Activated gamma-delta T cell (primary cell): ENCODE measurements around the gene DNASE1L1.

ENCODE experiments used
- DNase-seq: peaks from one replicate; lab custom pipeline; 2025; lab: John Stamatoyannopoulos, UW

The DNASE1L1 gene

GRCh38 chrX:154436374-154436982 lies 27.4 kb upstream of the DNASE1L1 start:
- peak; percentile 49 for DNase-seq

DNA sequence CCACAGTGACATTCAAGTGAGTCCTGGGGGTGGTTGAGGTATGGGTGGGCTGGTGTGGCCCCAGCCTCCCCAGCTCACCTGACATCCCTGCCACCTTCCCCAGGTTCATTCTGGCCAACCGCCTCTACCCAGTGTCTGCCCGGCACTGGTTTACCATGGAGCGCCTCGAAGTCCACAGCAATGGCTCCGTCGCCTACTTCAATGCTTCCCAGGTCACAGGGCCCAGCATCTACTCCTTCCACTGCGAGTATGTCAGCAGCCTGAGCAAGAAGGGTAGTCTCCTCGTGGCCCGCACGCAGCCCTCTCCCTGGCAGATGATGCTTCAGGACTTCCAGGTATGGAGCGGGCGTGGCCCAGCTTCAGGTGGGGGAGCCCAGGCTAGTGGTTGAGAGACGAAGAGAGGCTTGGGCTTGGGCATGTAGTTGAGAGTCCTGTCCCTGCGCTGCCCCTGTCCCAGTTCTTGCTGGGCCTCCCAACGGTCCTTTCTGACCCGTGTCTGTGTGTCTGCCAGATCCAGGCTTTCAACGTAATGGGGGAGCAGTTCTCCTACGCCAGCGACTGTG lies 26.2 kb upstream of the DNASE1L1 start:
- DNase-seq = no peak

GRCh38 chrX:154434394-154435168 lies 25.5 kb upstream of the DNASE1L1 start:
- no peak for DNase-seq

- no peak for DNase-seq
Measured at GRCh38 chrX:154433605-154434004, 24.6 kb upstream of the DNASE1L1 start.

- no peak for DNase-seq
Measured at GRCh38 chrX:154432210-154432609, 23.2 kb upstream of the DNASE1L1 start.

GRCh38 chrX:154431341-154431740 lies 22.3 kb upstream of the DNASE1L1 start:
- DNase-seq = no peak

DNA sequence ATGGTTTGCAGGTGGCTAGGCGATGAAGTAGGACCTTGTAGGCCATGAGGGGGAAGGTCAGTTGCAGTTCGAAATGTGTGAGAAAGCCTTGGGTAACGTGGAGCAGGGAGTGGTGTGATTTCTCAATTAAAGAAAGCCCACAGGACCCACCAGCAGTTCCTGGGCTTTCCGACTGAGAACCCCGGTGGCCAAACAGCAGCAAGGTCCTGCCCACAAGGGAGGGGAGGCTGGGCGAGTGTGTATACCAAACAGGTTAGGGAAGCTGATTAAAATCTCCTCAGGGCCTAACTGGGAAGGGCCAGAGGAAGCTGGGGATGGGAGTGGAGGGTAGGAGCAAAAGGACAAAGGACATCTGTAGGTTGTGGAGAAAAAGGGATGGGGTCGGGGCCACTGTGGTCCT lies 21.9 kb upstream of the DNASE1L1 start:
- no peak for DNase-seq

- no peak for DNase-seq
Measured at GRCh38 chrX:154430479-154430878, 21.4 kb upstream of the DNASE1L1 start.

GRCh38 chrX:154429711-154430110 lies 20.7 kb upstream of the DNASE1L1 start:
- DNase-seq = no peak

GRCh38 chrX:154428176-154429171 lies 19.4 kb upstream of the DNASE1L1 start, which contains the start of gene ATP6AP1:
Gene ATP6AP1, plus strand, starts transcription at chrX:154428677. Its CDS starts 16 bp downstream, at chrX:154428693.
- peak; percentile 84 for DNase-seq

DNA sequence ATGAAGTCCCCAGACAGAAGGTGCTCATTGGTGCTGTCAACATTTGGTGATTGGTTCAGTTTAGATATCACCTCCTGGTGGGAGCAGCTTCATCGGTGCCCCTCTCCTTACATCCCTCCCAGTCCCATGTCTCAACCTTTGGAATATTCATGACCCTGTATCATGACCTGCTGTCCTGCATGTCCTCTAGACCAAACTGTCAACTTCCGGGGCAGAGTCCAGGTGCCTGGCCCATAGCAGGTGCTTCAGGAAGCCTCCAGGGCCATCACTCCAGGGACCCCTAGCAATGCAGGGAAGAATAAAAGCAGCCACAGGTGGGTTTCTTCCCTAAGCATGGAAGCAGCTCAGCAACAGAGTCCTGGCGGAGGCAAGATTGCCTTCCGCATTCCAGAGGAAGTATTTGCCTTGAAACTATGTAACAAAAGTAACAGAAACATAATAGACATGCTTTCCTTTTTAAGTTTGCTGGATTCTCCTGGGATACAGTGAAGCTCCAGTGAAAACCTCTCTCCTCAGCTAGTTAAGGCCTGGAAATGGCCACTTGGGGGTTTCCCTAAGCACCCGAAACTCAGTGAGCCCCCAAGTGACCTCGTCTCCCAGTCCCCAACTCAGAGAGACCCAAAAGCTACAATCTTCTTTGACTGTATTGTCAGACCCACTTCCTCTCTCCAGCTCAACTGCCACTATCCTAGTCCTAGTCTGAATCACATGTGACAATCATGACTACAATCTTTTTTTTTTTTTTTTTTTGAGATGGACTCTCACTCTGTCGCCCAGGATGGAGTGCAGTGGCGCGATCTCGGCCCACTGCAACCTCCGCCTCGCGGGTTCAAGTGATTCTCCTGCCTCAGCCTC lies 18.1 kb upstream of the DNASE1L1 start:
- no peak for DNase-seq

DNA sequence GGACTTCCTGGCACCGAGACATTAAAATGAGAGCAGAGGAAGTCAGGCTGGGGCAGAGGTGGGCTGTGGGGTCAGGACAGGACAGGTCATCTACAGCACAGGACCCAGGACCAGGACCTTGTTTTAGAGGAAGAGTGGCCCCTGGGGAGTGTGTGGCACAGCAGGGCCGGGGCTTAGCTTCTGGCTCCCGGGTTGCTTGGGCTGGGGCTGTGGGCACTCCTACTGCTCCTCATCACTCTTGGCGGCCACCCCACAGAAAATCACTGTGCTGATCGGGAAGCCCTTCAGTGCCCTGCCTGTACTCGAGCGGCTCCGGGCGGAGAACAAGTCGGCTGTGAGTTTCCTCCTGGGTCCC lies 11.3 kb upstream of the DNASE1L1 start:
- no peak for DNase-seq

- DNase-seq = no peak
Measured at GRCh38 chrX:154419688-154420401, 10.8 kb upstream of the DNASE1L1 start.

DNA sequence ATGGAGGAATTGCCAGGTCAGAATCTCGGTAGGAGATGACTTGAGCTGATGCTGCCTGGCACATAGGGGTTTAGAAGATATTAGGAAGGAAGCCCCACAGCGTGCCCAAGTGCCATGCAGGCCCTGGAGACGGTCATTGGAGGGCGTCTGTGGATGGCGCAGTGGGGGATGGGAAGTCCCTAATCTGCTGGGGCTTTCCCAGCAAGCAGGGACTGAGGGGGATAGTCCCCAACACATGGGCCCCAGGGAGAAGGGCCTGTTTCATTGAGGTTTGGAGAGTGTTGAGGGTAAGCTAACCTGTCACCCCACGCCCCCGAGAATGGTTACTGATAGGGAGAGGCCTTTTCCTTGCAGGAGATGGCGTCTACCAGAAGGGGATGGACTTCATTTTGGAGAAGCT lies 10.1 kb upstream of the DNASE1L1 start:
- DNase-seq = no peak

DNA sequence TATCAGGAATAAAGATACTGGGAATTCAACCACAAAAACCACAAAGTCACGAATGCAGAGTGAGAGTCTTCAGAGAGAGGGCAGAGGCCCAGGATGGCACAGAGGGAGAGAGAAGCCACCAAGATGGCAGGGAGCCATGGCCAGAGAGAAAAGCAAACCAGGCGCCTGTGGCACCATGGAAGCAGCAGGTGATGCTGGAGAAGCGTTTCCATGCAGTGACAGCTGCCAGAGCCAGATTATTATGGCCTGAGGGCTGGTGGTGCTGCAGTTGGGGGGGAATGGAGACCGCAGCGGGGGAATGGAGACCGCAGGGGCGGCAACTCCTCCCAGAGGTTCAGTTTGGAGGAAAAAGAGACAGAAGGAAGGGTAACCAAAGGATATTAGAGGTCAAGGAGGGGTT lies 8.1 kb upstream of the DNASE1L1 start:
- no peak for DNase-seq

DNA sequence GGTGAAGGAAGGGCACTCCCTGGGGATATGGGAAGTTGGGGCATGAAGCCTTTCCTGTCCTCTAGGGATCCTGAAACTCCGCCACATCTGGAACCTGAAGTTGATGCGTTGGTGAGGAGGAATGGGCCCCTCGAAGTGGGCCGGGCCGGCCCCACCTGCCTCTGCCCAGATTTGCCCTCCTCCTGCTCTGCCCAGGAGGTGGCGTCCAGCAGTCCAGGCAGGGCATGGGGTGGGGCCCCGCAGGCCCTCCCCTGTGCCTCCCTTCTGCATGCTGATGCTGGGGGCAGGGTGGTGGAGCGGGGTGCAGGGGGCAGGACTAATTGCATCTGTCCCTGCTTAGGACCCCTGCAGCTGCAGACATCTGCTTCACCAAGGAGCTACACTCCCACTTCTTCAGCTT lies 4.1 kb upstream of the DNASE1L1 start:
- no peak for DNase-seq

DNA sequence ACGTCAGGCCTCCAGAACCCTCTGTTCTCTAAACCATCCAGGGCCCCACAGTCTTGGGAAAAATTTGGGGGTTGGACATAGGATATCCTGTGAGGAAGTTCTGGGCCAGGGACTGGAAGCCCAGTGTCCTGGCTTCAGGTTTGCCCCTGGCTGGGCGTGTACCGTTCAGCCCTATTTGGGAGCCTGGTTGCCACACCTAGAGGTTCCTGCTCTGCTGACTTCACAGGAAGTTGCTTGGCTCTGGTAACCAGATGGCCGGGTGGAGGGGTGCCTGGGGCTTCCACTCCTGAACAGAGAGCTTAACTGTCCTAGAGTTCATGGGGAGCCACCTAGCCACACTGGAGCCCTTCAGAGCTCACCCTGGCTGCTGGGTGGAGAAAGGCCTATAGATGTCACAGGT lies 3.4 kb upstream of the DNASE1L1 start:
- no peak for DNase-seq

DNA sequence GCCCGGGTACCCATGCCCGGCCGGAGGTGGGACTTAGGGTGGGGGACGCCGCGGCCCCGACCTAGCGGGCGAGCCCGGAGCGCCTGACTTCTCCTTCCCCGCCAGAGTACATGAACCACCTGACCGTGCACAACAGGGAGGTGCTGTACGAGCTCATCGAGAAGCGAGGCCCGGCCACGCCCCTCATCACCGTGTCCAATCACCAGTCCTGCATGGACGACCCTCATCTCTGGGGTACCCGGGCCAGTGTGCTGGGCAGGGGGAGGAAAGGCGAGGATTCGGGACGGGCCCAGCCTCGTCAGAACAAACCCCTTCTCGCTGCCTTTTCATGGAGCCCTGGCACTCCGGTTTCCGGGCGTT lies 2.9 kb upstream of the DNASE1L1 start:
- no peak for DNase-seq

DNA sequence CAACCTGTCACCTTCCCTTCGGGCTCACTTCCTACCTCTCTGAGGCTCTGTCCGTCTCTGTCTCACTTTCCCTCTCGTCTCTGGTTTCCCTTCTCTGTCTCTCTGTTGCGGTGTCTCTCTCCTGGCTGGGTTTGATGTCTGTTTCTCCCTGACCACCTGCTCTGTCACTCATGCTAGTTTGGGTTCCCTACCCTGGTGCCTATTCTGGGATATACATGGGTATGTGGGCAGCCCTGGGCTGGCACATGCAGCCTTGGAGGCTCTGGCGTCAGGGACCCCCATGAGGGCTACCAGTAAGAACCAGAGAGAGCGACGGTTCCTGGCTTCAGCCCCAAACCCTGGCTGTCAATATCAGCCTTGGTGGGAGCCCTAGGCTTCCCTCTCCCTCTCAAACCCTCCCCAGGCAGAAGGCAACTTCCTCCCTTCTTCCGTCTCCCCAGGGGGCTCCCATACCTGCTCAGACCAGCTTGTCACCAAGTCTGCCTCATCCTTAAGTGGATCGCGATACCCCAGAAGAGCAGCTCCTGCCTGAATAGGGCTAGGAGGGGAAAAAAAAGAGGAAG lies 314 bp downstream of the DNASE1L1 start:
- no peak for DNase-seq

DNA sequence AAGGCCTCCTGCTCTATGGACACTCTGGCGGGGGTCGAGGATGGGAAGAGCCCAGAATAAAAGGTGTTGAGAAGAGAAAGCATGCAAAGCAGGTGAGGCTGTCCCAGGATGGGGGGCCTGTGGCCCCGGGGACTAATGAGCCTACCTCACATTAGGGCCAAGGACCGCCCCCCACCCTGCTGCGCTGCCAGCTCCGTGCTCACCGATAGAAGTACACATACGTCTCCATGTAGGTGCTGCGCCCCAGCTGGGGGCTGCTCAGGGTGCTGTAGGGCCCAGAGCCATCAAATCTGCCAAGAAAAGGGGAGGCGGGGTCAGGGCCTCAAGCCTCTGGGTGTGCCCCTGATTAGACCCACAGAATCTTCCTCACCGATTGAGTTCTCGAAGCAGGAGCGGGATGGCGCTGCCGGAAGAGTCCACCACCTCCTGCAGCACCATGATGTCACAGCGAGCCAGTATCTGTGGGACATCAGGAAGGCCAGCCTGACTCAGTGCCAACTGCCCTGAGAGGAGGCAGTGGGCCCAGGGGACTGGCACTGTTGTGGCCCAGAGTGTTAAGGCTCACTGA lies 4.3 kb downstream of the DNASE1L1 start:
- DNase-seq = no peak
